GM19372 (cell line): ENCODE data around the gene FBXW9.
"Not testable (repeated sequence)": the region's sequence is repeated elsewhere in the genome, so short reads cannot be mapped to it uniquely, and the experiment has no call there.

ENCODE experiments used
- ATAC-seq: cut with Tn5 transposase; IDR thresholded peaks from one replicate; pipeline ENCODE4 v1.9.1; 2021; ENCODE audit warnings: mild to moderate bottlenecking, low read depth, moderate library complexity; ENCODE audit not compliant: unreplicated experiment

Gene FBXW9

GRCh38 chr19:12696366-12697335, at the start of gene FBXW9:
Gene FBXW9 (minus strand): TSS chr19:12696631. CDS start chr19:12696581, 50 bp downstream.
- peak; percentile 83 for ATAC-seq

- ATAC-seq, result no peak
Measured at GRCh38 chr19:12745166-12745897, 48.9 kb upstream of the FBXW9 start.

- ATAC-seq, result no peak
Measured at GRCh38 chr19:12737835-12738351, 41.5 kb upstream of the FBXW9 start.

GRCh38 chr19:12736995-12737834, 40.8 kb upstream of the FBXW9 start, which contains the start of gene GET3:
Gene GET3 (plus strand): TSS chr19:12737497. CDS start chr19:12737506, 9 bp downstream.
- peak; percentile 68 for ATAC-seq

- no peak for ATAC-seq
Measured at GRCh38 chr19:12733369-12734214, 37.2 kb upstream of the FBXW9 start.

GRCh38 chr19:12731337-12731736, 34.9 kb upstream of the FBXW9 start:
- no peak for ATAC-seq

GRCh38 chr19:12730064-12730463, 33.6 kb upstream of the FBXW9 start:
- no peak for ATAC-seq

- no peak for ATAC-seq
Measured at GRCh38 chr19:12727745-12728433, 31.5 kb upstream of the FBXW9 start.

GRCh38 chr19:12726988-12727316, 30.5 kb upstream of the FBXW9 start:
- no peak for ATAC-seq

- not testable (repeated sequence) for ATAC-seq
Measured at GRCh38 chr19:12725612-12726011, 29.2 kb upstream of the FBXW9 start.

GRCh38 chr19:12723641-12724426, 27.4 kb upstream of the FBXW9 start, which contains the start of gene TNPO2:
Gene TNPO2 (minus strand): TSS chr19:12723932. CDS start chr19:12720977, 2,955 bp downstream.
- ATAC-seq, result no peak

- no peak for ATAC-seq
Measured at GRCh38 chr19:12723381-12723640, 26.9 kb upstream of the FBXW9 start.

GRCh38 chr19:12722566-12723380, 26.3 kb upstream of the FBXW9 start:
- ATAC-seq, result peak; percentile 80

GRCh38 chr19:12721656-12722565, 25.5 kb upstream of the FBXW9 start:
- peak; percentile 26 for ATAC-seq

- no peak for ATAC-seq
Measured at GRCh38 chr19:12720851-12721655, 24.6 kb upstream of the FBXW9 start.

- ATAC-seq, result no peak
Measured at GRCh38 chr19:12720296-12720695, 23.9 kb upstream of the FBXW9 start.
